Fibroblast of peridontal ligament (primary cell): Measurements from ENCODE around the gene ISLR2.

ENCODE experiments used
- DNase-seq: peaks from one replicate; pipeline ENCODE4 v3.0.0-alpha.2; 2010; ENCODE audit errors: extremely low read depth

Gene ISLR2

GRCh38 chr15:74176262-74177214 is 46.2 kb downstream of the ISLR2 start:
- no peak for DNase-seq

GRCh38 chr15:74178326-74179100 is 48.1 kb downstream of the ISLR2 start:
- DNase-seq: no peak

GRCh38 chr15:74179101-74179841 is 48.9 kb downstream of the ISLR2 start:
- peak; percentile 82 for DNase-seq

- peak; percentile 15 for DNase-seq
These were observed 49.8 kb downstream of the ISLR2 start for GRCh38 chr15:74179983-74180880.

- no peak for DNase-seq
These were observed 50.7 kb downstream of the ISLR2 start for GRCh38 chr15:74180881-74181602.

- no peak for DNase-seq
These were observed 51.7 kb downstream of the ISLR2 start for GRCh38 chr15:74182131-74182530.

GRCh38 chr15:74184582-74185091 is 54.3 kb downstream of the ISLR2 start:
- DNase-seq: no peak

GRCh38 chr15:74185710-74186348 is 55.4 kb downstream of the ISLR2 start:
- no peak for DNase-seq
